ENCODE results near the gene EYA3.

The EYA3 gene

GRCh38 chr1:28112388-28113241, 24.2 kb upstream of the EYA3 start:
- no peak overlapping the region for H3K4me3 ChIP-seq (ENCODE audit: low read depth, low read length)
- TF ChIP-seq, protein P1, sequence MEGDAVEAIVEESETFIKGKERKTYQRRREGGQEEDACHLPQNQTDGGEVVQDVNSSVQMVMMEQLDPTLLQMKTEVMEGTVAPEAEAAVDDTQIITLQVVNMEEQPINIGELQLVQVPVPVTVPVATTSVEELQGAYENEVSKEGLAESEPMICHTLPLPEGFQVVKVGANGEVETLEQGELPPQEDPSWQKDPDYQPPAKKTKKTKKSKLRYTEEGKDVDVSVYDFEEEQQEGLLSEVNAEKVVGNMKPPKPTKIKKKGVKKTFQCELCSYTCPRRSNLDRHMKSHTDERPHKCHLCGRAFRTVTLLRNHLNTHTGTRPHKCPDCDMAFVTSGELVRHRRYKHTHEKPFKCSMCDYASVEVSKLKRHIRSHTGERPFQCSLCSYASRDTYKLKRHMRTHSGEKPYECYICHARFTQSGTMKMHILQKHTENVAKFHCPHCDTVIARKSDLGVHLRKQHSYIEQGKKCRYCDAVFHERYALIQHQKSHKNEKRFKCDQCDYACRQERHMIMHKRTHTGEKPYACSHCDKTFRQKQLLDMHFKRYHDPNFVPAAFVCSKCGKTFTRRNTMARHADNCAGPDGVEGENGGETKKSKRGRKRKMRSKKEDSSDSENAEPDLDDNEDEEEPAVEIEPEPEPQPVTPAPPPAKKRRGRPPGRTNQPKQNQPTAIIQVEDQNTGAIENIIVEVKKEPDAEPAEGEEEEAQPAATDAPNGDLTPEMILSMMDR (IDR thresholded peaks at IDR 0.05; ENCODE audit: low read depth, low read length), result peak; percentile 16; the same call in 1 of the 2 replicates

DNA sequence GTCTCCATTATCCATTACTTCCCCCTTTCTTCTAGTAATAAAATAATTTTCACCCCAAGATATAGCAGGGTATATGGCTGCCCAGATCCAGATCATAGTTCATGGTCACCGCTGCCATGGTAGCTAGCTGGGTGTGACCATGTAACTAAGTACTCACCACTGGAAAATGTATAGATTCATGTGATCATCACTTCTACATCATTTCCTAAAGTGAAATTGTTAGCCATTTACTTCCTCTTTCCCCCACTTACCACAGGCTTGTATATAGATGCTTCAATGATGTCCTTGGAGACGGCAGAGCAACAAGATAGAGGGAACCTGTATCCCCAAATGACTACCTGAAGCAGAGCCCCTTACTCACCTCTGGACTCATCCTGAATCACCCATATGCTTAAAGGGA, 22.7 kb upstream of the EYA3 start:
- H3K4me3 ChIP-seq (ENCODE audit: low read depth, low read length), result no peak overlapping the region
- TF ChIP-seq, protein P1 (IDR thresholded peaks at IDR 0.05; ENCODE audit: low read depth, low read length), result no peak

DNA sequence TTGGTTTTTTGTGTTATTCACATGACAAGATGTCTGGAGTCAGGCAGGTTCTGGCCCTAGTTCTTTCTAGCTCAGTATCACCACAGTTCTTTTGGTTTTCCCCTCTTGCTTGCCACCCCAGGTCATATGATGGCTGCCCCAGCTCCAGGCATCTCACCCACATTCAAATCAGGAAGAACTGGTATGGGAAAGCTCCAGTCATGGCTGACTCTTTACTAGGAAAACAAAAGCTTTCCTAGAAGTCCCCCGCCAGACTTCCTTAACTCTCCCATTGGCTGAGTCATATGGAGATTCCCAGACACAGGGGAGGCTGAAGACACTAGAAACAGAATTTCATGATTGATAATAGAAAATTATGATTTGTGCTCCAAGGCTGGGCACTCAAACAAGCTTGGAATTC, 22.1 kb upstream of the EYA3 start:
- H3K4me3 ChIP-seq (ENCODE audit: low read depth, low read length), result no peak overlapping the region
- TF ChIP-seq, protein P1 (IDR thresholded peaks at IDR 0.05; ENCODE audit: low read depth, low read length), result no peak

DNA sequence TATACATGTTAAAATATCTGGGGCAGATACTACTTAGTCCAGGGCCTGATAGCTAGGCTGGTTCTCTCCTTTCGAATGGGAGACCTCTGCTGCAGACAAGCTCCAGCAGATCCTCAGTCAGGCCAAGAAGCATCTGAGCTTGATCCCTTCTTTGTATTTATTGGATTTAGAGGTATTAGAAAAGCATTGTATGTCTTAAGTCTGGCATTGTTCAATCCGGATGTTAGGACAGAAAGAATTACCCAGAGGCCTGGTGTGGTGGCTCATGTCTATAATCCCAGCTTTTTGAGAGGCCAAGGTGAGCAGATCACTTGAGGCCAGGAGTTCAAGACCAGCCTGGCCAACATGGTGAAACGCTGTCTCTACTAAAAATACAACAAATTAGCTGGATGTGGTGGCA, 21.2 kb upstream of the EYA3 start:
- no peak overlapping the region for H3K4me3 ChIP-seq (ENCODE audit: low read depth, low read length)
- TF ChIP-seq, protein P1 (IDR thresholded peaks at IDR 0.05; ENCODE audit: low read depth, low read length), result no peak

- H3K4me3 ChIP-seq (ENCODE audit: low read depth, low read length), result no peak overlapping the region
- TF ChIP-seq, protein P1 (IDR thresholded peaks at IDR 0.05; ENCODE audit: low read depth, low read length), result no peak
Observed at GRCh38 chr1:28108001-28108400, 19.6 kb upstream of the EYA3 start.

DNA sequence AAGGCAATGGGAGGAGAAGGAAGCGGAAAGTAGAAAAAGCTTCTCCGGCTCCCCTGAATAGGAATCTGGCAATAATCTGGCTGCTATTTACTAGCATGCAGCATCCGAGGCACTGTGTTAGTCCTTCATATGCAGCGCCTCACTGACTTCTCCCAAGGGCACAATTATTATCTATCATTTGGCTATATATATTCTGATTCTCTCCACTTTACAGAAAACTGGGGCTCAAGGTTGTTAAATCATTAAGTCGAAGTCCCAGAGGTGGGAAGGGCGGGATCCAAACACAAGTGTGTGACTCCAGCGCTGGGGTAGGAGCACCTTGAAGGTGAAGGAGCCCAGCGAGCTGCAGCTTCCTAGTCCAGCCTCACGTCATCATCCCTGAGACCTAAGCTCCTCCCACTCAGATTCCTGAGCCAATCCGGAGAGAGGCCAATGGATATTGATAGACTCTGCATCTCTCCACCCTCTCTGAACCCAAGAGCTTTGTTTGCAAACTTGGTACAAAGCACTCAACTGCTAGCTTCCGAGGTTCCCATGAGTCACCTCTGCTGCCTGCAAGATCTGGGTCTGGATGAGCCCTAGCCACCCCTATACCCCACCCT, 16.6 kb upstream of the EYA3 start:
- TF ChIP-seq, protein P1 (IDR thresholded peaks at IDR 0.05; ENCODE audit: low read depth, low read length), result no peak
- H3K4me3 ChIP-seq (ENCODE audit: low read depth, low read length), result no peak overlapping the region

DNA sequence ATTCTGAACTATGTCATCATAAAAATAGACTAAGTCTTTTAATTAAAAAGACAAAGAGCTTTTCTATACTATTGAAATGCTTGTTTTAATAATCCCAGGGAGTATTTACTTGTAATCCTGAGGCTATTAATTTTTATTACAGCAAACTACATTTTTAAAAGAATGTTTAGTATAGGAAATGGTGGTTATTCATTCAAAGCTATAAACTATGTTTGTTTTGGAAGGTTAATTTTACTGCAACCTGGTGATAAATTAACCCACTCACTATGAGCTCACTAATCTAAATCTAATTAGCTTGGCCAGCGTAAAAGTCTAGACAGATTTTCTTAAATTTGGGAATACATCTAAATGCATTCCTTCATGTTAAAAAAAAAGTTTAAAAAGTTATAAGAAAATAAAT, 13.8 kb upstream of the EYA3 start:
- no peak overlapping the region for H3K4me3 ChIP-seq (ENCODE audit: low read depth, low read length)
- TF ChIP-seq, protein P1 (IDR thresholded peaks at IDR 0.05; ENCODE audit: low read depth, low read length), result no peak

Measured in WI38 (cell line).